Gastrocnemius medialis (tissue), 4 donors: Measurements from ENCODE around the gene GCGR. TPM values are rescaled to one million over a fixed set of nuclear protein-coding genes. Genes with fewer than 3 reads are reported as not detected.
A peak's percentile ranks its signal among the peaks of the same experiment; 100 is the strongest.

Source experiments
- ATAC-seq, 2 donors: fragments of 150-250 bp; one replicate each; pipeline ENCODE4 v1.9.1; 2016
- DNase-seq, 2 donors: peaks; one replicate each; pipeline ENCODE4 v3.0.0-alpha.2; 2019
- H3K27ac ChIP-seq, 4 donors: fragments of 200-600 bp; sonication (generic); 1 replicate in 1 of 4; 2 replicates in 3 of 4; pipeline ENCODE4 v1.5.1; 2016 to 2018; ENCODE audit warnings: mild to moderate bottlenecking in 2 of 4, moderate library complexity in 1 of 4
- H3K27me3 ChIP-seq, 3 donors: fragments of 200-600 bp; sonication (generic) in 2 of 3; 1 replicate in 1 of 3; 2 replicates in 2 of 3; pipeline versions ENCODE4 v1.5.1 to v1.6.0; 2016 to 2019; ENCODE audit warnings: mild to moderate bottlenecking in 1 of 3, moderate library complexity in 1 of 3
- H3K36me3 ChIP-seq, 2 donors: fragments of 200-600 bp; sonication (generic) in 1 of 2; one replicate each; pipeline ENCODE4 v1.5.1; 2017 to 2018
- H3K4me1 ChIP-seq, 2 donors: fragments of 200-600 bp; sonication (generic) in 1 of 2; one replicate each; pipeline ENCODE4 v1.5.1; 2016 to 2017; ENCODE audit warnings: mild to moderate bottlenecking in 2 of 2
- H3K4me3 ChIP-seq, 4 donors: fragments of 200-600 bp; sonication (generic) in 3 of 4; 1 replicate in 1 of 4; 2 replicates in 3 of 4; pipeline ENCODE4 v1.5.1; 2016 to 2019; ENCODE audit warnings: mild to moderate bottlenecking in 2 of 4
- H3K9me3 ChIP-seq, 3 donors: fragments of 200-600 bp; sonication (generic) in 2 of 3; 1 replicate in 1 of 3; 2 replicates in 2 of 3; pipeline ENCODE4 v1.5.1; 2016 to 2019
- CTCF ChIP-seq, 5 experiments: fragments of 450-650 bp in 3 of 5; fragments of 200-600 bp in 2 of 5; sonication (generic) in 2 of 5; IDR thresholded peaks in 4 of 5; conservative IDR thresholded peaks in 1 of 5; 1 replicate in 4 of 5; 2 replicates in 1 of 5; pipeline ENCODE4 v1.5.1; 2016 to 2019; ENCODE audit warnings: antibody characterized with exemption in 5 of 5, mild to moderate bottlenecking in 3 of 5, moderate library complexity in 3 of 5
- POLR2A ChIP-seq, 2 donors: fragments of 450-650 bp; IDR thresholded peaks; one replicate each; pipeline ENCODE4 v1.6.1; 2017; ENCODE audit warnings: antibody characterized with exemption in 2 of 2, mild to moderate bottlenecking in 2 of 2, moderate library complexity in 2 of 2
- in situ Hi-C, 4 donors: fragments of 200-750 bp; cut with MboI; loops; one replicate each; pipeline versions ENCODE4 v1.15.0 to v1.8.0; 2017; ENCODE audit warnings: low sequenced_read_pairs in 4 of 4
- intact Hi-C: fragments of 100-400 bp; cut with DNase I; formaldehyde crosslinking; loops from one replicate; pipeline ENCODE4 v1.15.1; 2023; ENCODE audit warnings: low total_unique reads
- total RNA-seq, 4 donors: library from RNA; depleted of rRNA; stranded (reverse); fragments of >200 nt; gene quantifications; one replicate each; pipeline versions ENCODE4 v1.1.0 to v1.2.3, GENCODE V29; 2016

GCGR gene
- total RNA-seq, 4 donors from 2014 or later: 0.29 TPM; not detected in 3

GRCh38 chr17:81822996-81823819 is 19.3 kb downstream of the GCGR start:
- no peak for ATAC-seq

GRCh38 chr17:81823820-81824550 is 20.0 kb downstream of the GCGR start:
- ATAC-seq (no peak), DNase-seq (no peak)
- H3K27me3 ChIP-seq: no peaks in the 10 kb centered on the region
- peaks cover 17 to 21% of the 10 kb centered on the region in 2 donors for H3K4me1 ChIP-seq
- TF ChIP-seq POLR2A (IDR thresholded peaks at IDR 0.05) (peak in 1 of 2 donors; percentile 6), CTCF (IDR thresholded peaks at IDR 0.05 in 4 of 5, conservative IDR thresholded peaks at IDR 0.05 in 1 of 5) (no peak)
- no peaks in the 10 kb centered on the region for H3K36me3 ChIP-seq
- peak overlapping the region in 2 of 4 donors; percentile 86 to 94 for H3K27ac ChIP-seq
- H3K4me3 ChIP-seq: no peak overlapping the region
- intact Hi-C loops (no loop called here), in situ Hi-C loops (loop anchor here in 1 of 4 donors (5.0 kb wide), 1 partner anchor 33 kb away; no protein-coding TSS in a partner anchor)
- no peaks in the 10 kb centered on the region for H3K9me3 ChIP-seq

More at GRCh38 chr17:81822996-81823819, 19.3 kb downstream of the GCGR start:
- no peak for DNase-seq
- in situ Hi-C loops (loop anchor here in 1 of 4 donors (5.0 kb wide), 1 partner anchor 34 kb away; no protein-coding TSS in a partner anchor), intact Hi-C loops (no loop called here)
- Histone ChIP-seq H3K27ac (peak overlapping the region; percentile 86 to 94 (median 90)), H3K4me3 (no peak overlapping the region), H3K4me1 (peaks cover 17 to 21% of the 10 kb centered on the region in 2 donors), H3K27me3 (no peaks in the 10 kb centered on the region), H3K9me3 (no peaks in the 10 kb centered on the region), H3K36me3 (no peaks in the 10 kb centered on the region)
- no peak for TF ChIP-seq CTCF (IDR thresholded peaks at IDR 0.05 in 4 of 5, conservative IDR thresholded peaks at IDR 0.05 in 1 of 5)
- TF ChIP-seq POLR2A (IDR thresholded peaks at IDR 0.05): no peak

- intact Hi-C loops: no loop called here
- DNase-seq: no peak
- TF ChIP-seq CTCF (IDR thresholded peaks at IDR 0.05 in 4 of 5, conservative IDR thresholded peaks at IDR 0.05 in 1 of 5) (no peak), POLR2A (IDR thresholded peaks at IDR 0.05) (no peak)
- peak overlapping the region in 3 of 4 donors; percentile 26 to 94 (median 86) for H3K27ac ChIP-seq
- no peak for ATAC-seq
- no peaks in the 10 kb centered on the region for H3K9me3 ChIP-seq
- H3K4me3 ChIP-seq: no peak overlapping the region
- in situ Hi-C loops: loop anchor here in 1 of 4 donors (5.0 kb wide), 1 partner anchor 33 kb away; no protein-coding TSS in a partner anchor
- no peaks in the 10 kb centered on the region for H3K36me3 ChIP-seq
- no peaks in the 10 kb centered on the region for H3K27me3 ChIP-seq
- H3K4me1 ChIP-seq: peaks cover 17 to 21% of the 10 kb centered on the region in 2 donors
Observed at GRCh38 chr17:81824595-81824994, 20.6 kb downstream of the GCGR start.

- Histone ChIP-seq H3K27ac (peak overlapping the region in 3 of 4 donors; percentile 26 to 94 (median 38)), H3K9me3 (no peaks in the 10 kb centered on the region), H3K4me1 (peaks cover 15 to 21% of the 10 kb centered on the region in 2 donors), H3K36me3 (no peaks in the 10 kb centered on the region), H3K27me3 (no peaks in the 10 kb centered on the region), H3K4me3 (no peak overlapping the region)
- intact Hi-C loops (no loop called here), in situ Hi-C loops (no loop called here)
- TF ChIP-seq CTCF (IDR thresholded peaks at IDR 0.05 in 4 of 5, conservative IDR thresholded peaks at IDR 0.05 in 1 of 5) (peak in 2 of 5 experiments; percentile 24 to 25), POLR2A (IDR thresholded peaks at IDR 0.05) (no peak)
- ATAC-seq (no peak), DNase-seq (no peak)
Observed at GRCh38 chr17:81825841-81826466, 22.0 kb downstream of the GCGR start.
